T-helper 1 cell treated with Interleukin-12 subunit alpha and Interleukin-12 subunit beta and Interleukin-4 antibody, amounts not matched to agents 30 ng/mL and 1 ng/mL, for 36 hours (primary cell): ENCODE data around the gene TESPA1. TPM values are rescaled to one million over a fixed set of nuclear protein-coding genes. Genes with fewer than 3 reads are reported as not detected.

Experiments used
- intact Hi-C: fragments of 100-400 bp; cut with micrococcal nuclease; formaldehyde crosslinking; loops from one replicate; pipeline ENCODE4 v1.15.1; 2024
- total RNA-seq: library from RNA; stranded (reverse); gene quantifications from 2 replicates; pipeline ENCODE4 v1.2.3, GENCODE V29; 2022

The TESPA1 gene
- 147 and 155 TPM in 2 replicates for total RNA-seq

- intact Hi-C loops, result loop anchor here (1.0 to 10.0 kb wide), 10 partner anchors 8 to 942 kb away; partner anchors contain the start of genes CBX5, HNRNPA1, MUCL1 and NCKAP1L
Observed at GRCh38 chr12:54984658-54985376, at the start of gene TESPA1. Gene TESPA1 (minus strand): TSS chr12:54984762. CDS start chr12:54974562, 10,200 bp downstream.

- intact Hi-C loops, result no loop called here
Observed at GRCh38 chr12:55034218-55034617, 49.7 kb upstream of the TESPA1 start.

GRCh38 chr12:55025508-55025907 lies 40.9 kb upstream of the TESPA1 start:
- intact Hi-C loops, result no loop called here

- intact Hi-C loops, result no loop called here
Observed at GRCh38 chr12:55024575-55024974, 40.0 kb upstream of the TESPA1 start.

GRCh38 chr12:55019784-55020183 lies 35.2 kb upstream of the TESPA1 start, which contains the start of gene NEUROD4:
Gene NEUROD4 (plus strand): TSS chr12:55019974. CDS start chr12:55026440, 6,466 bp downstream.
- intact Hi-C loops, result no loop called here

GRCh38 chr12:55017416-55017925 lies 32.9 kb upstream of the TESPA1 start:
- intact Hi-C loops, result no loop called here

GRCh38 chr12:55008944-55009585 lies 24.5 kb upstream of the TESPA1 start:
- intact Hi-C loops, result no loop called here

- intact Hi-C loops, result no loop called here
Observed at GRCh38 chr12:55002355-55002754, 17.8 kb upstream of the TESPA1 start.

GRCh38 chr12:55001198-55001868 lies 16.8 kb upstream of the TESPA1 start:
- intact Hi-C loops, result no loop called here

GRCh38 chr12:54998958-54999510 lies 14.5 kb upstream of the TESPA1 start:
- intact Hi-C loops, result no loop called here

GRCh38 chr12:54997929-54998522 lies 13.5 kb upstream of the TESPA1 start:
- intact Hi-C loops, result no loop called here

- intact Hi-C loops, result no loop called here
Observed at GRCh38 chr12:54996205-54996604, 11.6 kb upstream of the TESPA1 start.

GRCh38 chr12:54993181-54993835 lies 8.7 kb upstream of the TESPA1 start:
- intact Hi-C loops, result loop anchor here (1.0 kb wide), 7 partner anchors 9 to 244 kb away; partner anchors contain the start of genes MUCL1 and TESPA1

GRCh38 chr12:54991991-54992375 lies 7.4 kb upstream of the TESPA1 start:
- intact Hi-C loops, result loop anchor here (1.0 to 2.0 kb wide), 2 partner anchors 290 to 725 kb away; partner anchors contain the start of gene BLOC1S1

- intact Hi-C loops, result loop anchor here (1.0 to 2.0 kb wide), 2 partner anchors 289 to 725 kb away; partner anchors contain the start of gene BLOC1S1
Observed at GRCh38 chr12:54991161-54991990, 6.8 kb upstream of the TESPA1 start.

- intact Hi-C loops, result loop anchor here (2.0 to 10.0 kb wide), 3 partner anchors 425 to 775 kb away; partner anchors contain the start of gene BLOC1S1
Observed at GRCh38 chr12:54989829-54990228, 5.3 kb upstream of the TESPA1 start.

GRCh38 chr12:54988402-54989054 lies 4.0 kb upstream of the TESPA1 start:
- intact Hi-C loops, result loop anchor here (10.0 kb wide), 2 partner anchors 424 to 774 kb away; no protein-coding TSS in a partner anchor

GRCh38 chr12:54987611-54988231 lies 3.2 kb upstream of the TESPA1 start:
- intact Hi-C loops, result loop anchor here (10.0 kb wide), 2 partner anchors 423 to 773 kb away; no protein-coding TSS in a partner anchor
